Ishikawa (cell line): ENCODE results near the gene PDXDC1.

ENCODE experiments used
- CEBPB ChIP-seq: IDR thresholded peaks from 2 replicates; pipeline ENCODE4 v1.6.1; 2012
- CREB1 ChIP-seq: IDR thresholded peaks from 2 replicates; pipeline ENCODE4 v1.6.1; 2012; ENCODE audit warnings: low read depth
- EGR1 ChIP-seq: IDR thresholded peaks from 2 replicates; pipeline ENCODE4 v1.6.1; 2012
- EP300 ChIP-seq: IDR thresholded peaks from 2 replicates; pipeline ENCODE4 v1.6.1; 2012; ENCODE audit warnings: borderline replicate concordance
- FOXM1 ChIP-seq: IDR thresholded peaks from 2 replicates; pipeline ENCODE4 v1.6.1; 2012; ENCODE audit warnings: low read depth, borderline replicate concordance
- NFIC ChIP-seq: IDR thresholded peaks from 2 replicates; pipeline ENCODE4 v1.6.1; 2012
- RAD21 ChIP-seq: IDR thresholded peaks from 2 replicates; pipeline ENCODE4 v1.6.1; 2012; ENCODE audit warnings: low read depth
- TAF1 ChIP-seq: IDR thresholded peaks from 2 replicates; pipeline ENCODE4 v1.6.1; 2012; ENCODE audit warnings: low read depth, mild to moderate bottlenecking
- TCF12 ChIP-seq: IDR thresholded peaks from 2 replicates; pipeline ENCODE4 v1.6.1; 2012; ENCODE audit warnings: low read depth
- TEAD4 ChIP-seq: IDR thresholded peaks from 2 replicates; pipeline ENCODE4 v1.6.1; 2012
- YY1 ChIP-seq: IDR thresholded peaks from 2 replicates; pipeline ENCODE4 v1.6.1; 2012; ENCODE audit warnings: low read depth
- ZBTB7A ChIP-seq: IDR thresholded peaks from 2 replicates; pipeline ENCODE4 v1.6.1; 2012; ENCODE audit warnings: low read depth
- TF ChIP-seq, protein P1 (sequence below): IDR thresholded peaks from 2 replicates; pipeline ENCODE4 v1.6.1; 2012
- TF ChIP-seq, protein P2 (sequence below): IDR thresholded peaks from 2 replicates; pipeline ENCODE4 v1.6.1; 2012
- TF ChIP-seq, protein P3 (sequence below): IDR thresholded peaks from 2 replicates; pipeline ENCODE4 v1.6.1; 2012; ENCODE audit warnings: low read depth, mild to moderate bottlenecking

The PDXDC1 gene

DNA sequence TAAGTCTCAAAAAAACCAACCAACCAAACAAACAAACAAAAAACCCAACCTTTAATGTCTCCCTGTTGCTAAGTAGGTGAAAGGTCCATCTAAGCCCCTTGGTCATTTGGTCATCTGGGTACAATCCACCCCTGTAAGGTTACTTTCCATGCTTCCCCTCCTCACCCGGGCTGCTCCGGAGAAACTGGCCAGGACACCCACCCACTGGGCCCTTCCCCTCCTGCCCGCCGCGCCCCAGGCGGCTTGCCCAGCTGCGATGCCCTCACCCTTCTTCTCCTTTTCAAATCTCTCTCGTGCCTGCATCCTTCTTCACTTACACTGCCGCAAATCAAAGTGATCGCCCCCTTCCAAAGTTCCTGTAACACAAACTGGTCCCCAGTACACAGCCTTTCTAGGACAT is 79.1 kb downstream of the PDXDC1 start:
- TF ChIP-seq CREB1: no peak

DNA sequence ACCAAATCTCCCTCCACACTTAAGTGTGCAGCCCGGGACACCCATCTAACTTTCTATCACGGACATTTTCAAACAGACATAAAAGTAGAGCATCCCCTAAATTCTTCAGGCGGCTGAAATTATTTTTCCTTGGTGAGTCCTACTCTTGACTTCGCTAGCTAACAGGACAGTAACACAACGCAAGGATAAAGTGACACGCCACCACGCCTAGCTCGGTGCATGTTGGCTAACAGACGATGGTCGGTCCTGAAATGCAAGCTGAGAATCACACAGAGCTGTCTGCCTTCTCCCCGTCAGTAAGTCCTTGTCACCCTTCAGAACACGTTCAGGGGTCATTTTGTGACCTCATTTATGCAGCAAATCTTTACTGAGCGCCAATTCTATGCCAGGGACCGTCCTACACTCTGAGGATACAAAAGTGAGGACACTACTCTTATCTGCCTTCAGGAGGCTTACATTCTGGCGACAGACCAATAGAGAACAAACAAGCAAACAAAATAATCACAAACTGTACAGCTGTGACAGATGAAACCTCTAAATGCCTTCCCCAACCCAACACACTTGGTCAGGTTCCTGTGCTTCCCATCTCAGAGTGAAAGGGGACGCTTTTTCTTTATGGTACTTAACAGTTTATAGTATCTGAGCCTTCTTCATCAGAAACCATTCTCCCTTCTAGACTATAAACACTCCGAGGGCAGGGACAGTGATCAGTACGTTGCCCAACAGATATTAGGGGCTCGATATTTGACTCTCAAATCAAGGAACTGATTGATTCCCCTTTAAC is 79.7 kb downstream of the PDXDC1 start:
- TF ChIP-seq NFIC (no peak), CREB1 (no peak), ZBTB7A (no peak), RAD21 (no peak), TEAD4 (no peak), CEBPB (no peak), FOXM1 (no peak), YY1 (no peak), EGR1 (no peak), EP300 (no peak), TAF1 (no peak), TCF12 (no peak)
- TF ChIP-seq, protein P1, sequence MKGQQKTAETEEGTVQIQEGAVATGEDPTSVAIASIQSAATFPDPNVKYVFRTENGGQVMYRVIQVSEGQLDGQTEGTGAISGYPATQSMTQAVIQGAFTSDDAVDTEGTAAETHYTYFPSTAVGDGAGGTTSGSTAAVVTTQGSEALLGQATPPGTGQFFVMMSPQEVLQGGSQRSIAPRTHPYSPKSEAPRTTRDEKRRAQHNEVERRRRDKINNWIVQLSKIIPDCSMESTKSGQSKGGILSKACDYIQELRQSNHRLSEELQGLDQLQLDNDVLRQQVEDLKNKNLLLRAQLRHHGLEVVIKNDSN: no peak
- TF ChIP-seq, protein P2, sequence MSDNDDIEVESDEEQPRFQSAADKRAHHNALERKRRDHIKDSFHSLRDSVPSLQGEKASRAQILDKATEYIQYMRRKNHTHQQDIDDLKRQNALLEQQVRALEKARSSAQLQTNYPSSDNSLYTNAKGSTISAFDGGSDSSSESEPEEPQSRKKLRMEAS: no peak
- TF ChIP-seq, protein P3, sequence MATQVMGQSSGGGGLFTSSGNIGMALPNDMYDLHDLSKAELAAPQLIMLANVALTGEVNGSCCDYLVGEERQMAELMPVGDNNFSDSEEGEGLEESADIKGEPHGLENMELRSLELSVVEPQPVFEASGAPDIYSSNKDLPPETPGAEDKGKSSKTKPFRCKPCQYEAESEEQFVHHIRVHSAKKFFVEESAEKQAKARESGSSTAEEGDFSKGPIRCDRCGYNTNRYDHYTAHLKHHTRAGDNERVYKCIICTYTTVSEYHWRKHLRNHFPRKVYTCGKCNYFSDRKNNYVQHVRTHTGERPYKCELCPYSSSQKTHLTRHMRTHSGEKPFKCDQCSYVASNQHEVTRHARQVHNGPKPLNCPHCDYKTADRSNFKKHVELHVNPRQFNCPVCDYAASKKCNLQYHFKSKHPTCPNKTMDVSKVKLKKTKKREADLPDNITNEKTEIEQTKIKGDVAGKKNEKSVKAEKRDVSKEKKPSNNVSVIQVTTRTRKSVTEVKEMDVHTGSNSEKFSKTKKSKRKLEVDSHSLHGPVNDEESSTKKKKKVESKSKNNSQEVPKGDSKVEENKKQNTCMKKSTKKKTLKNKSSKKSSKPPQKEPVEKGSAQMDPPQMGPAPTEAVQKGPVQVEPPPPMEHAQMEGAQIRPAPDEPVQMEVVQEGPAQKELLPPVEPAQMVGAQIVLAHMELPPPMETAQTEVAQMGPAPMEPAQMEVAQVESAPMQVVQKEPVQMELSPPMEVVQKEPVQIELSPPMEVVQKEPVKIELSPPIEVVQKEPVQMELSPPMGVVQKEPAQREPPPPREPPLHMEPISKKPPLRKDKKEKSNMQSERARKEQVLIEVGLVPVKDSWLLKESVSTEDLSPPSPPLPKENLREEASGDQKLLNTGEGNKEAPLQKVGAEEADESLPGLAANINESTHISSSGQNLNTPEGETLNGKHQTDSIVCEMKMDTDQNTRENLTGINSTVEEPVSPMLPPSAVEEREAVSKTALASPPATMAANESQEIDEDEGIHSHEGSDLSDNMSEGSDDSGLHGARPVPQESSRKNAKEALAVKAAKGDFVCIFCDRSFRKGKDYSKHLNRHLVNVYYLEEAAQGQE: no peak

DNA sequence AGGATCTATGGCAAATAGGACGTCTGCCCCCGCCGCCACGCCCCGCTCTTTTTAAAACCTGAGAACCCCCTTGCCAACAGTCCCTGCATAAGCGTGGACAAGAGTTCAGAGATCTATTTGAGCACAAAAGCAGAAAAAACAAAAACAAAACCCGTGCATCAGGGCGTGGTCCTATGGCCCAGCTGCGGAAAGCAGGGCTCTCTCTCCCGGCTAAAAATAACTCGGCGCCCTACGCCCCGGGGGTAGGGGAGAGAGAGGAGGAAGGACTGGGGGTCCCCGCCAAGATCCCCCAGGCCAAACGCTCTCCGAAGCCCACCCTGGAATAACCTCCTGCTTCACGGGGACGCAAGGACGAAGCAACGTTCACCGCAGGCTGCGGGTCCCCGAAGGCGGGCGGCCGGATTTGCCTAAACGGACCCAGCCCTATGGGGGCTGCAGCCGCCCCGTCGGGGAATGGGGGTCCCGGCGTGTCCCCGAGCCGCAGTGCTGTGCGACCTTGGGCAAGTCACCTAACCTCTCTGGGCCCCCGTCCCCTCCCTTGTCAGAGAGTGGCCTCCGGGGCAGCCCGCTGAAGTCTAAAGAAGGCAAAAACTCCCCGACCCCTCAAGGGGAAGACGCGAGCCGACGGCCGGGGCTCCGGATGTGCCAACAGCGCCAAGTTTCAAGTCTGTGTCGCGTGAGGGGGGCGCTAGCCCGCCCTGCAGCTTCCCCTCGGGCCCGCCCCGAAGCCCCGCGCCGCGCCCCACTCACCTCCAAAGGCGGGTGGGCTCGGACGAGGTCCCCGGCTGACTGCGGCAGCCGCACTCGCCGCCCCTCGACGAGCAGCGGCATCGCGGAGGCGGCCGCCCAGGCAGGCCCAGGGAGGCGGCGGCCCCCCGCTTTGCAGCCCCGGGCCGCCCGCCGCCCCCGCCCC is 80.6 kb downstream of the PDXDC1 start:
- TF ChIP-seq TCF12 (0 out of 2 replicates have a peak, but pooled peaks have one; percentile 20), EP300 (no peak)

DNA sequence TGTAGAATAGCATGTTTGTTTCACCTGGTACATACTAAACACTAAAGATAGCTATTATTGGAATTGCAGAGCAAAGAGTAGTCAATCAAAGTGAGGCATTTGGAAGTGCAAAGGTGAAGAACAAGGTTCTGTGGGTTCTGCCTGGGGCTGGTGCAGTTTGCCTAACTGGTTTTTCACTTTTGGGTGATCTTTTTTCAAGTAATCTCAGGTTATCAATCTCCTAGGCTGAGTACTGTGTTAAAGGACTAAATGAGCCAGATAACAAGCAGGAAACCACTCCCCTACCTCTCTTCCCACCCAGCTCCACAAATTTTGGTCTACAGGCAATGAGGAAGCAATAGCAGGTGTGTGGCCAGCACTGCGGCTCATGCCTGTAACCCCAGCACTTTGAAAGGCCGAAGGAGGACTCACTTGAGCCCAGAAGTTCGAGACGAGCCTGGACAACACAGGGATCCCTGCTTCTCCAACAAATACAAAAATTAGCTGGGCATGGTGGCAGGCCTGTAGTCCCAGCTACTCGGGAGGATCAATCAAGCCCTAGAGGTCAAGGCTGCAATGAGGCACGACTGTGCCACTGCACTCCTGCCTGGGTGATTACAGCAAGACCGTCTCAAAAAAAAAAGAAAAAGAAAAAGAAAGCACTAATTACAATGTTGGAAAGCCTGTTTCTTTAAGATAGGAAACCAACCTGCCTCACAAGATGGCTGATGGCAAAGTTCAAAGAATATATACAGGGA is 83.0 kb downstream of the PDXDC1 start:
- TF ChIP-seq RAD21 (no peak), ZBTB7A (no peak), FOXM1 (no peak), EGR1 (no peak), YY1 (no peak), CEBPB (no peak)
- TF ChIP-seq, protein P3: no peak
- TF ChIP-seq, protein P2: no peak

DNA sequence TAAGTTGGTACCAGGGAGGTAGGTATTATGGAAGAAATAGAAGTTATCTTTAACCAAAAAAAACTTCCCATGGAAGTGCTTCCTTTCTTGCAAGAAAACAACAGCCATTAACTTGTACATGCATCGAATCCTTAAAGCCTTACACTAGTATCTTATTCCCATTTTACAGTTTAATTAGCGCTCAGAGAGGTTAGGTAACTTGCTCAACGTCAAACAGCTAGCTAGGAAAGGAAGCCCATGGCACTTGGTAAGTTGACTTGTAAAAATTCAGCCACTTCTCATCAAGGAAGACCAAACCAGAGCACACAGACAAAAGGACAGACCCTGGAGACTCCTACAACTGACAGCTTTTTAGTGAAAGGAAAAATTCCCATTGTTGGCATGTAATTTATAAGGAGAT is 84.5 kb downstream of the PDXDC1 start:
- TF ChIP-seq EP300 (no peak), TEAD4 (no peak), NFIC (no peak)

DNA sequence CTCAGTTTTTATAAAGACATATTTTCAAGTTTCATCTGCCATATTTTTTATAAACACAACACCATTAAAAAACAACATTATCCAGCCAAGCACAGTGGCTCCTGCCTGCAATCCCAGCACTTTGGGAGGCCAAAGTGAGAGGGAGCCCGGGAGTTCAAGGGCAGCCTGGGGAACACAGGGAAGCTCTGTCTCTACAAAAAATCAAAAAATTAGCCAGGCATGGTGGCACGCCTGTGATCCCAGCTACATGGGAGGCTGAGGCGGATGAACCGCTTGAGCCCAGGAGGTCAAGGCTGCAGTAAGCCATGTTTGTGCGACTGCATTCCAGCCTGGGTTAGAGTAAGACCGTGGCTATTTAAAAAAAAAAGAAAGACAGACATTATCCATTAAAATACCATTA is 98.3 kb downstream of the PDXDC1 start:
- no peak for TF ChIP-seq TEAD4
- TF ChIP-seq, protein P2: no peak
- TF ChIP-seq, protein P3: no peak
- no peak for TF ChIP-seq FOXM1
- TF ChIP-seq NFIC: no peak
- no peak for TF ChIP-seq CREB1
